ENCODE results near the gene PTK6. TPM values are rescaled to one million over a fixed set of nuclear protein-coding genes. Genes with fewer than 3 reads are reported as not detected.
A peak's percentile ranks its signal among the peaks of the same experiment; 100 is the strongest.

PTK6 gene
- total RNA-seq, 1 donor from 2014 or later, result 4.9 TPM

DNA sequence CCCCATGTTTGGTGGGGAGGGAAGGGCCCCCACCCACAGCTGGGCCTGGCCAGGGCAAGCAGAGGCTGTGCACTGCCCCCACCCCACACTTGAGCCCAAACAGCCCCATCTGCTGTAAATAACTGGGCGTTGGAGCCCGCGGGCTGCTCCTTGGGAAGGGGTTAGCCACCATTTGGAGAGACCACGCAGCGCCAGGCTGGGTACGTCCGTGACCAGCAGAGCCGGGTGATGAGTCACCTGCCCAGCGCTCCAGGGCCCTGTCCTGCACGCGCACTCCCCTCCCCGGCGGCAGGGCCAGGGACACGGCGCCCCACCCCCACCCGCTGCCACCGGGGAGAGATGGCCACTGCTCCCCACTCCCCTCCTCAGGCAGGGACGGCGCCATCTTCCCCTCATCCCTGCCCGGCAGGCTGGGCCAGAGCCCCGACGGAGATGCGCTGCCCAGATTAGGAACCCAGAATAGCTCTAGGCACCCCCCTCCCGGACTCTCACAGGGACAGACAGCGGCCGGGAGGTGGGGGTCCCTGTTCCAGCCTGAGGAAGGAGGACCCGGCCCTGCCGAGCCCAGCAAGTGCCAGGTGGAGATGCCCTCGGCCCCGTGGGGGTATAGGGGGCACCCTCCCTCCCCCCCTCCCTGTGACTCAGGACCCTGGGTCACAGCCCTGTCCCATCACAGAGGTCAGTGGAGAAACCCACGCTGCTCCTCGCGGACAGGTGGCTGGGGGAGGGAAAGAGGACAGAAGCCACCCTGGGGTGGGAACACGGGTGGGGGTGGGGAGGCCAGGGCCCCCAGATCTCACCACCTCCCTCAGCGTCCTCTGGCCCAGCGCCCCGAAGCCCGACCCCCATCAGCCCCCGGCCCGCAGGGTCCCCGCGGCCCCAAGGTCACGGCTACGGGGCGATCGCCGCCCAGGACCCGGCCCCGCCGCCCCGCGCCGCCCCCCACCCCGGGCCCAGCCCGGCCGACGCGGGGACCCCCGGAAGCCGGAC, 38.9 kb downstream of the PTK6 start:
- peaks cover 11% of the 10 kb centered on the region for H3K4me1 ChIP-seq
- intact Hi-C loops (cut with DNase I), result no loop called here
- H3K27me3 ChIP-seq, result peaks cover 40% of the 10 kb centered on the region
- H3K4me3 ChIP-seq, result no peak overlapping the region
- TF ChIP-seq, protein P1, sequence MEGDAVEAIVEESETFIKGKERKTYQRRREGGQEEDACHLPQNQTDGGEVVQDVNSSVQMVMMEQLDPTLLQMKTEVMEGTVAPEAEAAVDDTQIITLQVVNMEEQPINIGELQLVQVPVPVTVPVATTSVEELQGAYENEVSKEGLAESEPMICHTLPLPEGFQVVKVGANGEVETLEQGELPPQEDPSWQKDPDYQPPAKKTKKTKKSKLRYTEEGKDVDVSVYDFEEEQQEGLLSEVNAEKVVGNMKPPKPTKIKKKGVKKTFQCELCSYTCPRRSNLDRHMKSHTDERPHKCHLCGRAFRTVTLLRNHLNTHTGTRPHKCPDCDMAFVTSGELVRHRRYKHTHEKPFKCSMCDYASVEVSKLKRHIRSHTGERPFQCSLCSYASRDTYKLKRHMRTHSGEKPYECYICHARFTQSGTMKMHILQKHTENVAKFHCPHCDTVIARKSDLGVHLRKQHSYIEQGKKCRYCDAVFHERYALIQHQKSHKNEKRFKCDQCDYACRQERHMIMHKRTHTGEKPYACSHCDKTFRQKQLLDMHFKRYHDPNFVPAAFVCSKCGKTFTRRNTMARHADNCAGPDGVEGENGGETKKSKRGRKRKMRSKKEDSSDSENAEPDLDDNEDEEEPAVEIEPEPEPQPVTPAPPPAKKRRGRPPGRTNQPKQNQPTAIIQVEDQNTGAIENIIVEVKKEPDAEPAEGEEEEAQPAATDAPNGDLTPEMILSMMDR (IDR thresholded peaks at IDR 0.05), result no peak
- H3K27ac ChIP-seq, result no peak overlapping the region
- no peaks in the 10 kb centered on the region for H3K36me3 ChIP-seq
- DNase-seq, result peak; percentile 69
- ATAC-seq, result peak; percentile 18
- H3K9me3 ChIP-seq, result no peaks in the 10 kb centered on the region

DNA sequence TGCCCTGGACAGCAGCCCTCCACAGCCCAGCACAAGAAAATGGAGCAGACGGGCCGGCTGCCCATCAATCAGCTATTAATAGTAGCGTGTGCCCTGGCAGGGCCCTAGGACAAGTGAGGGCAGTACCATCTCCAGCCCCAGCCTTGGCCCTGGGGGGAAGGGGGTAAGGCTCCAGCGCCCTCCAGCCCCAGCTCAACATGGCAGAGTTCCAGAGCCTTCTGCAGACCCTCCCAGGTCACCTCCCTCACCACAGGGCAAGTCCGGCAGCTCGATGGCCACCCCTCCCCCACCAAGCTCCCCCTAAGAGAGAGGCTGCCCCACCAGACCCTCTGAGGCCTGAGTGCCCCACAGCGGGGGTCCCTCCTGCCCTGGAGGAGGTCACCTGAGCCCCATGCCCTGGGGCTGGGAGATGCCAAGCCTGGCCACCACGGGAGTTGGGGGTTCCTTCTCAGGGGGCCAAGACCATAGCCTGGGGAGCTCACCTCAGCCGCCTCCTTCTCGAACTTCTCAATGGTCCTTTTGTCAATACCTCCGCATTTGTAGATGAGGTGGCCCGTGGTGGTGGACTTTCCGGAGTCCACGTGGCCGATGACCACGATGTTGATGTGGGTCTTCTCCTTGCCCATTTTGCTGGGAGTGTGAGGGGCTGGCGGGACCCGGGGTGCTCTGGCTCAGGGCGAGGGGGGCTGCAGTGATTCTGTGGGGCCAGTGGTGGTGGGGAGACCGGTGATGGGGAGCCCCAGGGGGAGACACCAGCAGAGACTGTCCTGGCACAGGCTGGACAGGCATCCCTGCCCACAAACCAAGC, 39.8 kb downstream of the PTK6 start:
- intact Hi-C loops (cut with DNase I), result no loop called here
- DNase-seq, result peak; percentile 57
- no peak overlapping the region for H3K4me3 ChIP-seq

DNA sequence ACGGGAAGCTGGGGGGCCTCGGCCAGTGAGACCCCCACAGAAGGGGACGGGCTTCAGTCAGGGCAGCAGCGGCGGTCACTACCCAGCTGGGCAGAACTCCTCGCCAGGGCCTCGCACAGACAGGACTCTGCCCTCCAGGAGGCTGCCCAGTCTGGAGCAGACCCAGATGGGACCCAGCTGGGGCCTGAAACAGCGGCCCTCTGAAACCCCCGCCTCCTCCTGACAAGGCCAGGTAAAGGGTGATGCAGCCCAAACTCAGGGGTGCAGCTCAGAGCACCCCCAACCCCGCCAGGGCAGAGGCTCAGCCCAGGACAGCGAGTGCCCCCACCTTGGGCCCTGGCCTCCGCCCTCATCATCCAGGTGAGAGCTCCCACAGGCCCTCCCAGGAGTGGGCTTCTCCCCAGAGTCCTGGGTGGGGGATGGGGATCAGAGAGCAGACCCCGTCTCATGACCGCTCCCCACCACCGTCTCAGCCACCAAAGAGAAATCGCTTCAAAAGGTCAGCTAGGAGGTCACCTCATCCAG, 40.5 kb downstream of the PTK6 start:
- H3K4me3 ChIP-seq, result peak overlapping the region; percentile 33
- ATAC-seq (peak; percentile 1), DNase-seq (peak; percentile 65)
- H3K4me1 ChIP-seq, result peaks cover 11% of the 10 kb centered on the region
- H3K36me3 ChIP-seq, result no peaks in the 10 kb centered on the region
- intact Hi-C loops (cut with DNase I), result no loop called here
- peaks cover 33% of the 10 kb centered on the region for H3K27me3 ChIP-seq
- TF ChIP-seq, protein P1 (IDR thresholded peaks at IDR 0.05), result no peak
- no peak overlapping the region for H3K27ac ChIP-seq
- H3K9me3 ChIP-seq, result no peaks in the 10 kb centered on the region

More for the DNA sequence above, 39.8 kb downstream of the PTK6 start:
- Histone ChIP-seq H3K4me1 (peaks cover 11% of the 10 kb centered on the region), H3K27me3 (peaks cover 33% of the 10 kb centered on the region), H3K36me3 (no peaks in the 10 kb centered on the region), H3K27ac (no peak overlapping the region), H3K9me3 (no peaks in the 10 kb centered on the region)
- ATAC-seq, result no peak
- TF ChIP-seq, protein P1 (IDR thresholded peaks at IDR 0.05), result no peak

DNA sequence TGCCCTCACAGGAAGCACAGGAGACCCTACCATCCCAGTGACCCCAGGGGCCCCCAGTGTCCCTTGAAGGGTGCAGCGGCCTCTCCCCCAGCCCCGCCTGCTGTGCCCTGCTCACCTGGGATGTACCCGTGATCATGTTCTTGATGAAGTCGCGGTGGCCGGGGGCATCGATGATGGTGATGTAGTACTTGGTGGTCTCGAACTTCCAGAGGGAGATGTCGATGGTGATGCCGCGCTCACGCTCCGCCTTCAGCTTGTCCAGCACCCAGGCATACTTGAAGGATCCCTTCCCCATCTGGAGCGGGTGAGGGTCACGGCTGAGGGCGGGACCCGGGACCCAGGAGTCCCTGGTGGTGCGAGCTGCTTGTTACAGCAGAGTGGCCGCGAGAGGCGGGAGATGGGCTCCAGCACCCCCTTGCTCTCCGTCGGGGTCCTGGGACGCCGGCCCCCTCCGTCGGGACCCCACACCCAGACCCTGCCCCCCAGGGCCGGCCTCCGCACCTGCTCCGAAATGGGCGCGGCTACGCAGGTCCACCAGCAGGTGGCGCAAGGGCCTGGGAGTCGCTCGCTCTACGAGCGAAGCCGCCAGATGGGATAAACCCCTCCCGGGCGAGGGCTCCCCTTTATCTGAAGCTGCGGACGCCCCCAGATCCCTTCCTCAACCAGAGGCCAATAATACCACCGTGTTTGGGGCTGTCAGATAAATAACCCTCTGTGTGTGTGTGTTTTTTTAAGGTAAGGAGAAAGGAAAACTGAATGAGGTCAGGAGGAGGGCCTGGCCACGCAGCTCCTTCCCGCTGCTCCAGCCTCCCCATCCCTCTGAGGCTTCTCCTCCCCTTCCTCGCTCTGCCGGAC, 41.2 kb downstream of the PTK6 start:
- intact Hi-C loops (cut with DNase I), result no loop called here
- Histone ChIP-seq H3K36me3 (no peaks in the 10 kb centered on the region), H3K9me3 (no peaks in the 10 kb centered on the region), H3K27ac (no peak overlapping the region), H3K27me3 (peaks cover 39% of the 10 kb centered on the region), H3K4me3 (peak overlapping the region; percentile 33), H3K4me1 (peaks cover 11% of the 10 kb centered on the region)
- ATAC-seq, result peak; percentile 74
- peak; percentile 89 for DNase-seq
- TF ChIP-seq, protein P1 (IDR thresholded peaks at IDR 0.05), result peak; percentile 98

All from upper lobe of right lung (tissue), 1 donor.